NCI-H128 (cell line): ENCODE results near the gene EXOSC10.
"Not testable (repeated sequence)": the region's sequence is repeated elsewhere in the genome, so short reads cannot be mapped to it uniquely, and the experiment has no call there.

Experiments used
- DNase-seq: peaks from one replicate; lab custom pipeline; 2025; ENCODE audit not compliant: unreplicated experiment; lab: John Stamatoyannopoulos, UW

The EXOSC10 gene

GRCh38 chr1:11044849-11045427, 54.7 kb downstream of the EXOSC10 start:
- DNase-seq = no peak

GRCh38 chr1:11044086-11044848, 55.4 kb downstream of the EXOSC10 start:
- no peak for DNase-seq

GRCh38 chr1:11042995-11043874, 56.4 kb downstream of the EXOSC10 start:
- DNase-seq = no peak

GRCh38 chr1:11042065-11042464, 57.6 kb downstream of the EXOSC10 start:
- DNase-seq = no peak

- no peak for DNase-seq
Observed at GRCh38 chr1:11041048-11041447, 58.6 kb downstream of the EXOSC10 start.

- not testable (repeated sequence) for DNase-seq
Observed at GRCh38 chr1:11040105-11040429, 59.6 kb downstream of the EXOSC10 start.

- DNase-seq = no peak
Observed at GRCh38 chr1:11039351-11040104, 60.1 kb downstream of the EXOSC10 start.

- DNase-seq = peak; percentile 91
Observed at GRCh38 chr1:11037740-11038182, 61.9 kb downstream of the EXOSC10 start.

- not testable (repeated sequence) for DNase-seq
Observed at GRCh38 chr1:11037019-11037739, 62.5 kb downstream of the EXOSC10 start.

GRCh38 chr1:11031624-11032262, 67.9 kb downstream of the EXOSC10 start:
- no peak for DNase-seq

- DNase-seq = no peak
Observed at GRCh38 chr1:11030865-11031264, 68.8 kb downstream of the EXOSC10 start.

GRCh38 chr1:11028018-11028417, 71.7 kb downstream of the EXOSC10 start:
- no peak for DNase-seq

GRCh38 chr1:11027316-11027715, 72.4 kb downstream of the EXOSC10 start:
- DNase-seq = no peak

GRCh38 chr1:11026903-11027302, 72.8 kb downstream of the EXOSC10 start:
- no peak for DNase-seq

- no peak for DNase-seq
Observed at GRCh38 chr1:11026052-11026451, 73.6 kb downstream of the EXOSC10 start.

- DNase-seq = no peak
Observed at GRCh38 chr1:11025618-11026017, 74.1 kb downstream of the EXOSC10 start.

- DNase-seq = no peak
Observed at GRCh38 chr1:11024874-11025203, 74.8 kb downstream of the EXOSC10 start.

- no peak for DNase-seq
Observed at GRCh38 chr1:11024154-11024873, 75.4 kb downstream of the EXOSC10 start.

- DNase-seq = no peak
Observed at GRCh38 chr1:11023201-11023600, 76.5 kb downstream of the EXOSC10 start.
